DND-41 (cell line): Measurements from ENCODE around the gene MYLK.

ENCODE experiments used
- CTCF ChIP-seq: IDR thresholded peaks from 2 replicates; pipeline ENCODE4 v1.5.1; 2012; ENCODE audit warnings: borderline replicate concordance, low read length, moderate library complexity, mild to moderate bottlenecking; ENCODE audit not compliant: poor library complexity, severe bottlenecking; ENCODE audit errors: extremely low read depth
- EZH2 ChIP-seq: IDR thresholded peaks from 3 replicates; pipeline ENCODE4 v1.6.1; 2012; ENCODE audit warnings: borderline replicate concordance, low read depth, mild to moderate bottlenecking, moderate library complexity, low read length, inconsistent platforms; ENCODE audit not compliant: severe bottlenecking

GRCh38 chr3:123800362-123800682, 83.8 kb downstream of the MYLK start:
- no peak for TF ChIP-seq CTCF
- no peak for TF ChIP-seq EZH2
